Measurements from ENCODE around the gene SUMO4. TPM values are rescaled to one million over a fixed set of nuclear protein-coding genes. Genes with fewer than 3 reads are reported as not detected.

The SUMO4 gene
- total RNA-seq, 1 donor, result 2.6 TPM

DNA sequence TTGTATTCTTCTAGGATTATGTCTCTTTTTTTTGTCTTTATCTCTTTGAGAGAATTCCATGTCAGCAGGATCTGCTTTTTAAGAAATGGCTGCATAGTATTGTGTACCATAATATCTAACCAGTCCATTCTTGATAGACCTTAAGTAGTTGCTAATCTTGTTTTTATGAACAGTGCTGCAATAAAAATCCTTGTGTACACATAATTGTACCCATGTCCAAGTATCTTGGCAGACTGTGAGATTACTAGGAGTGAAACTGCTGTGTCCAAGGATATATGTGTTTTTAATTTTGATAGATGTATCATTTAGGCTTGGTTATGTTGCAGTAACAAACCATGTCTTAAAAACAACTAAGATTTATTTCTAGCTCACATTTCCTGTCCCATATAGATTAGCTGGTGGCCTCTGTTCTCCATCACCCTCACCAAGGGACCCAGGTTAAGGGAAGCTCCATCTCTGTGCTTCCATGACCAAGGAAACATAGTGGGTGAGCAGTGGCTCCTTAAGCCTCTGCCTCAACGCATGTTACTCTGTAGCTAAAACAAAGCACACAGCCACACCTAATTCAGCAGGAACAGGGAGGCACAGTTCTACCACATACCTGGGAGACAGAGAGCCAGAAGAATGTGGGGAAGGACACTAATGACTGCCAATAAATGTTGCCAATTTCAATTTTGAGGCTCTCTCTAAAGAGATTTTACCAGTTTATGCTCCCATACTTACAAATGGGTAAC lies 12.1 kb upstream of the SUMO4 start:
- DNase-seq (ENCODE audit: low read depth), result no peak
- H3K4me3 ChIP-seq (ENCODE audit: low read depth, low read length), result no peak overlapping the region
- TF ChIP-seq, protein P1, sequence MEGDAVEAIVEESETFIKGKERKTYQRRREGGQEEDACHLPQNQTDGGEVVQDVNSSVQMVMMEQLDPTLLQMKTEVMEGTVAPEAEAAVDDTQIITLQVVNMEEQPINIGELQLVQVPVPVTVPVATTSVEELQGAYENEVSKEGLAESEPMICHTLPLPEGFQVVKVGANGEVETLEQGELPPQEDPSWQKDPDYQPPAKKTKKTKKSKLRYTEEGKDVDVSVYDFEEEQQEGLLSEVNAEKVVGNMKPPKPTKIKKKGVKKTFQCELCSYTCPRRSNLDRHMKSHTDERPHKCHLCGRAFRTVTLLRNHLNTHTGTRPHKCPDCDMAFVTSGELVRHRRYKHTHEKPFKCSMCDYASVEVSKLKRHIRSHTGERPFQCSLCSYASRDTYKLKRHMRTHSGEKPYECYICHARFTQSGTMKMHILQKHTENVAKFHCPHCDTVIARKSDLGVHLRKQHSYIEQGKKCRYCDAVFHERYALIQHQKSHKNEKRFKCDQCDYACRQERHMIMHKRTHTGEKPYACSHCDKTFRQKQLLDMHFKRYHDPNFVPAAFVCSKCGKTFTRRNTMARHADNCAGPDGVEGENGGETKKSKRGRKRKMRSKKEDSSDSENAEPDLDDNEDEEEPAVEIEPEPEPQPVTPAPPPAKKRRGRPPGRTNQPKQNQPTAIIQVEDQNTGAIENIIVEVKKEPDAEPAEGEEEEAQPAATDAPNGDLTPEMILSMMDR (IDR thresholded peaks at IDR 0.05; ENCODE audit: insufficient read depth, low read depth, low read length), result no peak

DNA sequence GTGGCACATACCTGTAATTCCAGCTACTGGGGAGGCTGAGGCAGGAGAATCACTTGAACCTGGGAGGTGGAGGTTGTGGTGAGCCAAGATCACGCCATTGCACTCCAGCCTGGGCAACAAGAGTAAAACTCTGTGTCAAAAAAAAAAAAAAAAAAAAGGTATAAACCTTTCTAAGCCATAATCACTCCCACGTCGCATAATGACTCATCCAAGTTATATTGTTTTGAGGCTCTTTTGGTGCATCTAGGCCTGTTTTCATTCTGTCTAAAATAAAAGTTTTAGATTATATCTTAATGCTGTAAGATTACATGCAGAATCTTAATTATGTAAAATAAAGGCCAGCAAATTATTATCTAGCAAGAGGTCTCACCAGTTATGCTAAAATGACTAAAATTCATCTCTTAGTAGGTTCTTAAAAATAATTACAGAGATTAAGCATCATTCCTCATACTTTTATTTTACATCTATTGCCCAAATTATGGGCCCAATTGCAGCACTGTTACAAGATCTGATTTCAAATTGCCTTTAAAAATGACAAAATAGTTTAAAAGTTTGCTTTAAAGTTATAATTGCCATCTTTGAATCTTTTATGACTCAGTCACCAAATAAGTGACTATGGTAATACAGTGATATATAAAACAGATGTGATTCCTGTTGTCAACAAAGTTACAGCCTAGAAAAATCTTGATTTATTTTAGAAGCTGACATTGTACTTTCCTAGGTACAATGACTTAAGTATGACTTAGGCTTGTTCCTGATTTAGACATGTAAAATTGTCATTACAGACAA lies 10.4 kb upstream of the SUMO4 start:
- H3K4me3 ChIP-seq (ENCODE audit: low read depth, low read length), result no peak overlapping the region
- TF ChIP-seq, protein P1 (IDR thresholded peaks at IDR 0.05; ENCODE audit: insufficient read depth, low read depth, low read length), result no peak
- DNase-seq (ENCODE audit: low read depth), result peak; percentile 42

DNA sequence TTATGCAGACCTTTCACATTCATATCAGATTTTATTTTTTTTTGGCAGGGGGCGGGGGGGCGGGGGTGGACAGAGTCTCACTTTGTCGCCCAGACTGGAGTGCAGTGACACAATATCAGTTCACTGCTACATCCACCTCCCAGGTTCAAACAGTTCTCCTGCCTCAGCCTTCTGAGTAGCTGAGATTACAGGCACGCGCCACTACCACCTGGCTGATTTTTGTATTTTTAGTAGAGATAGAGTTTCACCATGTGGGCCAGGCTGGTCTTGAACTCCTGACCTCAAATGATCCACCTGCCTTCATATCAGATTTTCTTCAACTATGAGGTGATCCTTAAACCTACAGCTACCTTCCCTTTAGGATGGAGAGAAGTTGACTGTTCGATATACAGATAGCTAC lies 8.0 kb upstream of the SUMO4 start:
- H3K4me3 ChIP-seq (ENCODE audit: low read depth, low read length), result no peak overlapping the region
- DNase-seq (ENCODE audit: low read depth), result no peak
- TF ChIP-seq, protein P1 (IDR thresholded peaks at IDR 0.05; ENCODE audit: insufficient read depth, low read depth, low read length), result no peak

DNA sequence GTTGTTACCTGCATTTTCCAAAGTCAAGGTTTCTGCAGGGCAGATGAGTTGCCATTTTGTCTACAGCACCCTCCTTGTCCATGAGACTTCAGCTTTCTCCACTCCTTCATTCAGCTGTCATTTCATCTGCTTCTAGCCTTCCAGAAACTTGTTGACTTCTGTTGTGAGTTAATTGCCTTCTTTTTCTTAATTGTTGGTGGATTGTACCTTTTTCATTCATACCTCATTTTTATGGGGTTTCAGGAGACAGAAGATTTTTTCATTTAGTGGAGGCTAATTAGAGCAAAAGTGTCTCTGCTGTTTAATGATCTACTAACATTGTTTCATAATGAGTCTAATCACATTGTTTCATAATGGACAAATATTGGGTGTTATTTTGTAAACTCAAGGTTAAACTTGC lies 7.5 kb upstream of the SUMO4 start:
- TF ChIP-seq, protein P1 (IDR thresholded peaks at IDR 0.05; ENCODE audit: insufficient read depth, low read depth, low read length), result no peak
- no peak for DNase-seq (ENCODE audit: low read depth)
- H3K4me3 ChIP-seq (ENCODE audit: low read depth, low read length), result no peak overlapping the region

DNA sequence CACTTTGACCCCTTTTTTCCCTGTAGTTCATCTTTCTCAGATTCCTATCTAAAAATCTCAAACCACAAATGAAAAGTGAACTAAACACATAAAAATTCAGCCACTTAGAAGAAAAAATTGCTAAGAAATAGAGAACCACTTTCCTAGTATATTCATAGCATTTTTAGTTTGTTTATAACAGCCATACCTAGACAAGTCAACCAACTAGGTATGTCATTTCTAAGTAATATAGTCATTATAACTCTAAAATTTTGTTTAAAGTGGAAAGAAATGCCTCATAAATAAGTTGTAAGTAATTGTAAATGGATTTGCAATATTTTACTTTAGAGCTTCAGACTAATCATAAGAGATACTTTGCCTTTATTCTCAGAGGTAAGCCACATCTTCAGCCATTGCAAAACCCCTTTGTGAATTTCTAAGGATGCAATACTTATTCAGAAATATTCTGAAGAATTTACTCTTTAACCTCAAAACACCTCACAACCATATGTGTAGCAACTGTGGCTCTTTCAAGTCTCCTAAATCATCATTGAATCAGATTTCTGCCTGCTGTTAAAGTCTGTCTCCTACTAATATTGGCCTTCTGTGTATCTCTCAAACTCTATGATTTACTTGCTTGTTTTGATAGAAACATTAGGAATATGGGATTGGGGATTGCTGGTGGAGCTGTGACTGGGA lies 6.9 kb upstream of the SUMO4 start:
- TF ChIP-seq, protein P1 (IDR thresholded peaks at IDR 0.05; ENCODE audit: insufficient read depth, low read depth, low read length), result no peak
- DNase-seq (ENCODE audit: low read depth), result peak; percentile 32

DNA sequence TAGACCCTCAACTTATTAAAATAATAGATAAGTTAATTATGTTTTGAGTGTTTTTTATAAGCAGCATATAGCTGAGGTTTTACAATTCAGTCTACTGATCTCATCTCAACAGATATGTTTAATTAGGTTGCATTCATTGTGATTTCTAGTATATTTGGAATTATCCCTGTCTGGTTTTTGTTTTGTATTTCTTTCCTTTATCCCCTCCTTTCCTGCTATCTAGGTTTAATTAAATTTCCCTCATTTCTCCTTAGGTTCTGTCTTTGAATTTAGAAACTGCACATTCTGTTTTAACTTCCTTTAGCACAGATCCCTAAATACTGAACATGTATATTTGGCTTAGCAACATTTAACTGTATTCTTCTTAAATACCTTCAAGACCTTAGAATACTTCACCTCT lies 4.9 kb upstream of the SUMO4 start:
- H3K4me3 ChIP-seq (ENCODE audit: low read depth, low read length), result no peak overlapping the region
- DNase-seq (ENCODE audit: low read depth), result no peak
- TF ChIP-seq, protein P1 (IDR thresholded peaks at IDR 0.05; ENCODE audit: insufficient read depth, low read depth, low read length), result no peak

More for the DNA sequence above, 6.9 kb upstream of the SUMO4 start:
- no peak overlapping the region for H3K4me3 ChIP-seq (ENCODE audit: low read depth, low read length)
